SK-N-SH (cell line): Measurements from ENCODE around the gene IFT122. TPM values are rescaled to one million over a fixed set of nuclear protein-coding genes. Genes with fewer than 3 reads are reported as not detected.

Experiments used
- CTCF ChIA-PET: fragments of 300-600, 350-600 bp; formaldehyde crosslinking; extraction: SDS; loops from one replicate; lab custom pipeline; 2021; lab: Yijun Ruan, JAX
- POLR2A ChIA-PET: fragments of 350-600 bp; sonication (Branson Sonifier 250); formaldehyde crosslinking; extraction: SDS; loops from one replicate; lab custom pipeline; 2020; ENCODE audit warnings: antibody characterized with exemption, inconsistent platforms; lab: Yijun Ruan, JAX
- DNase-seq: peaks from one replicate; pipeline ENCODE4 v3.0.0; 2012
- H2AFZ ChIP-seq: fragments of 200-600 bp; sonication (generic); 2 replicates; pipeline ENCODE4 v1.8.1; 2016; ENCODE audit warnings: antibody characterized with exemption, mild to moderate bottlenecking, low read depth
- H3F3A ChIP-seq: fragments of 200-600 bp; sonication (generic); replicated peaks from 2 replicates; pipeline ENCODE3; 2016; ENCODE audit warnings: antibody characterized with exemption, mild to moderate bottlenecking; ENCODE audit not compliant: insufficient read depth
- H3K27ac ChIP-seq, 2 experiments: fragments of 200-500 bp in 1 of 2; fragments of 200-600 bp in 1 of 2; sonication (Bioruptor generic) in 1 of 2; sonication (generic), shearing (Covaris generic) in 1 of 2; 2 replicates each; pipeline versions ENCODE4 v1.5.1 to v1.6.1; 2014 to 2016; ENCODE audit warnings: low read depth in 2 of 2, inconsistent platforms in 1 of 2, low read length in 1 of 2, mild to moderate bottlenecking in 1 of 2, mixed read lengths in 1 of 2
- H3K27me3 ChIP-seq: fragments of 200-600 bp; sonication (generic), shearing (Covaris generic); 2 replicates; pipeline ENCODE4 v1.6.1; 2016; ENCODE audit warnings: mixed run types; ENCODE audit not compliant: insufficient read depth
- H3K36me3 ChIP-seq, 2 experiments: fragments of 200-500 bp in 1 of 2; fragments of 200-600 bp in 1 of 2; sonication (Bioruptor generic) in 1 of 2; sonication (generic) in 1 of 2; replicated peaks in 1 of 2; 2 replicates each; pipeline versions ENCODE3 to v1.5.1; 2014 to 2016; ENCODE audit warnings: low read length in 1 of 2, mild to moderate bottlenecking in 1 of 2; ENCODE audit not compliant: insufficient read depth in 2 of 2, control insufficient read depth in 1 of 2
- H3K4me1 ChIP-seq, 2 experiments: fragments of 200-500 bp in 1 of 2; fragments of 200-600 bp in 1 of 2; sonication (Bioruptor generic) in 1 of 2; sonication (generic), shearing (Covaris generic) in 1 of 2; 2 replicates each; pipeline versions ENCODE4 v1.5.1 to v1.6.1; 2014 to 2016; ENCODE audit warnings: low read depth in 1 of 2, low read length in 1 of 2, mixed run types in 1 of 2; ENCODE audit not compliant: insufficient read depth in 2 of 2, control insufficient read depth in 1 of 2
- H3K4me2 ChIP-seq: fragments of 200-600 bp; sonication (generic), shearing (Covaris generic); 2 replicates; pipeline ENCODE4 v1.6.1; 2017; ENCODE audit warnings: mixed run types
- H3K4me3 ChIP-seq, 2 experiments: fragments of 200-500 bp in 1 of 2; fragments of 200-600 bp in 1 of 2; sonication (Bioruptor generic) in 1 of 2; sonication (generic), shearing (Covaris generic) in 1 of 2; 2 replicates each; pipeline versions ENCODE4 v1.5.1 to v1.8.1; 2014 to 2016; ENCODE audit warnings: low read depth in 2 of 2, inconsistent platforms in 1 of 2, low read length in 1 of 2, mild to moderate bottlenecking in 1 of 2, mixed read lengths in 1 of 2, moderate library complexity in 1 of 2
- H3K79me2 ChIP-seq: fragments of 200-600 bp; sonication (generic); 2 replicates; pipeline ENCODE4 v1.8.1; 2017; ENCODE audit warnings: mild to moderate bottlenecking; ENCODE audit not compliant: insufficient read depth
- H3K9ac ChIP-seq: fragments of 200-600 bp; sonication (generic); 2 replicates; pipeline ENCODE4 v1.6.1; 2017; ENCODE audit warnings: mixed run types
- H3K9me2 ChIP-seq: fragments of 200-600 bp; sonication (generic); 2 replicates; pipeline ENCODE4 v1.6.1; 2017; ENCODE audit warnings: mixed run types
- H3K9me3 ChIP-seq: fragments of 200-600 bp; sonication (generic); 2 replicates; pipeline ENCODE4 v1.6.1; 2017; ENCODE audit warnings: mixed run types, mild to moderate bottlenecking, moderate library complexity
- H4K20me1 ChIP-seq: fragments of 200-600 bp; sonication (generic); 2 replicates; pipeline ENCODE4 v1.6.1; 2017; ENCODE audit warnings: mild to moderate bottlenecking, mixed run types; ENCODE audit not compliant: insufficient read depth
- CTCF ChIP-seq: fragments of 200-600 bp; sonication (generic); IDR thresholded peaks from 2 replicates; pipeline ENCODE4 v1.6.1; 2017; ENCODE audit warnings: antibody characterized with exemption, mild to moderate bottlenecking, moderate library complexity
- ELF1 ChIP-seq: IDR thresholded peaks from 2 replicates; pipeline ENCODE4 v1.4.0; 2012
- FOXJ3 ChIP-seq: sonication (generic); formaldehyde crosslinking; IDR thresholded peaks from 2 replicates; pipeline ENCODE4 v1.5.1; 2020; ENCODE audit warnings: mild to moderate bottlenecking, missing genetic modification reagents
- MEF2A ChIP-seq: IDR thresholded peaks from 2 replicates; pipeline ENCODE4 v1.4.0; 2012; ENCODE audit warnings: low read depth, borderline replicate concordance
- RAD21 ChIP-seq: IDR thresholded peaks from 2 replicates; pipeline ENCODE4 v1.6.1; 2012; ENCODE audit warnings: mild to moderate bottlenecking, low read length
- RXRA ChIP-seq: IDR thresholded peaks from 2 replicates; pipeline ENCODE4 v1.4.0; 2012; ENCODE audit warnings: low read depth, mild to moderate bottlenecking, borderline replicate concordance
- SIN3A ChIP-seq: IDR thresholded peaks from 2 replicates; pipeline ENCODE4 v1.6.1; 2012; ENCODE audit warnings: low read depth, mild to moderate bottlenecking, low read length, moderate library complexity, borderline replicate concordance
- TCF12 ChIP-seq: IDR thresholded peaks from 2 replicates; pipeline ENCODE4 v1.4.0; 2012
- USF1 ChIP-seq: IDR thresholded peaks from 2 replicates; pipeline ENCODE4 v1.4.0; 2012; ENCODE audit warnings: low read depth, borderline replicate concordance
- YY1 ChIP-seq: IDR thresholded peaks from 2 replicates; pipeline ENCODE4 v1.4.0; 2012; ENCODE audit warnings: low read depth, mild to moderate bottlenecking
- WGBS: methylation state at CpG from one replicate; pipeline ENCODE4 v1.1.6; 2017; ENCODE audit warnings: low lambda C conversion rate; 5-methylcytosine and 5-hydroxymethylcytosine counted together
- polyA plus RNA-seq, 3 experiments: library from polyadenylated mRNA; depleted of rRNA; stranded (reverse); fragments of >200 nt; gene quantifications; 2 replicates each; pipeline ENCODE4 v1.2.3, GENCODE V29; 2012

The IFT122 gene
- polyA plus RNA-seq, 1 of the 3 experiments (the other 2 are of a cell fraction) = 20.1 TPM

- no peaks in the 10 kb centered on the region for H3K9me2 ChIP-seq
- H3K27me3 ChIP-seq = no peaks in the 10 kb centered on the region
- H3K4me1 ChIP-seq = peaks cover 13 to 28% of the 10 kb centered on the region in 2 experiments; a peak in 3 of 4 replicates
- peaks cover 11% of the 10 kb centered on the region for H3F3A ChIP-seq
- no peak overlapping the region for H3K4me3 ChIP-seq
- TF ChIP-seq TCF12 (no peak), SIN3A (no peak)
- H3K9me3 ChIP-seq = no peaks in the 10 kb centered on the region
- CTCF ChIA-PET = interaction anchor here (1.3 kb wide), 1 partner anchor 12 kb away, joined by 3 read pairs; no protein-coding TSS in a partner anchor
- no peaks in the 10 kb centered on the region for H3K36me3 ChIP-seq
- no peak overlapping the region for H2AFZ ChIP-seq
- no peak overlapping the region for H3K9ac ChIP-seq
- H3K79me2 ChIP-seq = peaks cover 54% of the 10 kb centered on the region
- H3K4me2 ChIP-seq = no peak overlapping the region
- WGBS = 96% methylated on average over 3 of the region's 3 CpGs
- no peak for DNase-seq
- POLR2A ChIA-PET = no interaction called here
- H4K20me1 ChIP-seq = no peaks in the 10 kb centered on the region
- no peak overlapping the region for H3K27ac ChIP-seq
Observed at GRCh38 chr3:129445471-129445870, 5.4 kb downstream of the IFT122 start.

- no peaks in the 10 kb centered on the region for H3K27me3 ChIP-seq
- H2AFZ ChIP-seq = no peak overlapping the region
- H3K9me3 ChIP-seq = no peaks in the 10 kb centered on the region
- no peak for DNase-seq
- no peak for TF ChIP-seq MEF2A
- TF ChIP-seq RXRA = no peak
- no peak for TF ChIP-seq FOXJ3 (CRISPR knock-in tag)
- TF ChIP-seq CTCF = no peak
- no peak for TF ChIP-seq ELF1
- no peak for TF ChIP-seq RAD21
- TF ChIP-seq USF1 = no peak
- no peak for TF ChIP-seq YY1
- TF ChIP-seq, all 33 proteins: peak for 0
- Histone ChIP-seq H3K27ac (no peak overlapping the region), H3K4me1 (peaks cover 7 to 17% of the 10 kb centered on the region in 2 experiments; a peak in 3 of 4 replicates), H3K4me3 (no peak overlapping the region), H3K9ac (no peak overlapping the region), H3K4me2 (no peak overlapping the region), H4K20me1 (no peaks in the 10 kb centered on the region), H3K79me2 (peaks cover 41% of the 10 kb centered on the region), H3K36me3 (peaks cover 3 to 5% of the 10 kb centered on the region in 2 experiments), H3K9me2 (no peaks in the 10 kb centered on the region), H3F3A (no peaks in the 10 kb centered on the region)
- ChIA-PET POLR2A (no interaction called here), CTCF (no interaction called here)
- WGBS = 88% methylated on average over 1 of the region's 1 CpG
Observed at GRCh38 chr3:129446926-129447325, 6.9 kb downstream of the IFT122 start.
